GM19035 (cell line): ENCODE results near the gene RAB11FIP4.

ENCODE experiments used
- ATAC-seq: cut with Tn5 transposase; IDR thresholded peaks from one replicate; pipeline ENCODE4 v1.9.1; 2021; ENCODE audit not compliant: unreplicated experiment

RAB11FIP4 gene

DNA sequence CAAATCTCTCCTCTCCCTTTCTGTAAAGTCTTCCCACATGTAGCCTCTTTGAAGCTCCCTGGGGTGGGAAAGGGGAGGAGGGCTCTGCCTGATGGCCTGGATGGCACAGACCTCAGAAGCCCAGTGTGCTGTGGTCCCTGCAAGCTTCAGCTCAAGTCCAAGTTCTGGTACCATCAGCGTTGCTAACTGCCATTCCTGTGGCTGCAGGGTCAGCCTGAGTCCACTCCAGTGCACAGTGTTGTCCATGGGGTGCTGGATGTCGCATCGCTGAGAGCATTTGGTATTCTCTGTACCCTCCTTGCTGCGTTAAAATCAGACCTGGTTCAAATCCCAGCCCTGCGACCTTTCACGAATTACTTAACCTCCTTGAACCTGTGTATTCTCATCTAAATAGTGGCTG, 105.1 kb downstream of the RAB11FIP4 start:
- ATAC-seq, result no peak

DNA sequence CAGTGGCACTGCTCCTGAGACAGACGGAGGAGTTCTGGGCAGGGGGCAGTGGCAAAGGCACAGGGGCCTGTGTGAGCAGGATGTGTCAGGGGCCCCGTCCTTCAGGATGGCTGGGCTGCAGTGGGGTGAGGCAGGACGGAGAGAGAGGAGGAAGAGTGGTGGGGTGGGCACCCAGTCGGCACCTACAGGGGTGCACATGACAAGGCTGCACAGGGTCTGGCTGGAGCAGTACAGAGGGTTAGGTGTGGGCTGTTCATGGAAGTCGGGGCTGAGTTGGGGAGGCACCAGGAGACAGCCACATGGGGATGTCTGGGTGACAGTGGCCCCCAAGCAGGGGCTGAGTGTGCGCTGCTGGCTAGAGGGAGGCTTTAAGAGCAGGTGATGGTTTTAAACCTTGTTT, 106.0 kb downstream of the RAB11FIP4 start:
- ATAC-seq, result no peak

DNA sequence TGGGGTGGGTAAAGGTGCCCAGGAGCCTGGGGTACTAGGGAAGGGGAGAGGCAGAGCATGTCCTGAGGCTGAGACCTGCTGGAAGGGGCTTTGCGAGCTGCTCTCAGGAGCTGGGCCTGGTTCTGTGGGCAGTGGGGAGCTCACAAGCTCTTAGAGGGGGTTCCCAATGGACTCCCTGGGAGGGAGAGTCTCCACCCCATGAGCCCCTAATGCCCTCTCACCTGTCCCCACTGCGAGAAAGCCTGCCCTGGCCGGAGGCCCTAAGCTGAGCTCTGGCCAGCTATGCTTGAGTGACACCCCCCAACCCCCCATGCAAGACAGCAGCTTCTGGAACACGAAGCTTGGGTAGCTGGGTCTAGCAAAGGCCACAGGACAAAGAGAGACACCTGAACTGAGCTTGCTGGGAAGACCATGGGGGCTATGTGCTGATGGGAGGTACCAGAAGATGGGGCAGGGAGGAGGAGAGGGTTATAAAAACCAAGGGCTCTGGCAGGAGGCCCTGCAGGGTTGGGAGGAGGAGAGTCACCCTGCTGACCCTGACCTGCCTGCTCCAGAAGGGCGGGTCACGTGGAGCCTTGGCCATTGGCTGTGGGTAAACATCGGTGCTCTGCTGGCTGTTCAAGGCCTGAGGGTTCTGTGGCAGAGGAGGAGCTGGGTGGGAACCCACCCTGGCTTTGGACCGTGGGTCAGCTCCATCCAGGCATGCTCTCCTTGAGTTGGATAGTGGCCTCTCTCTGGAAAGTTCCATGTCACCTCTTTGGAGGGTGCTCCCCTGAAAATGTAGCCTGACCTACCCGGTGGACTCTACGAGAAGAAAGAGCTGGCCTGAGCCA, 106.7 kb downstream of the RAB11FIP4 start:
- ATAC-seq, result no peak

GRCh38 chr17:31499771-31500554, 108.5 kb downstream of the RAB11FIP4 start:
- no peak for ATAC-seq

GRCh38 chr17:31506517-31506916, 115.0 kb downstream of the RAB11FIP4 start:
- no peak for ATAC-seq

DNA sequence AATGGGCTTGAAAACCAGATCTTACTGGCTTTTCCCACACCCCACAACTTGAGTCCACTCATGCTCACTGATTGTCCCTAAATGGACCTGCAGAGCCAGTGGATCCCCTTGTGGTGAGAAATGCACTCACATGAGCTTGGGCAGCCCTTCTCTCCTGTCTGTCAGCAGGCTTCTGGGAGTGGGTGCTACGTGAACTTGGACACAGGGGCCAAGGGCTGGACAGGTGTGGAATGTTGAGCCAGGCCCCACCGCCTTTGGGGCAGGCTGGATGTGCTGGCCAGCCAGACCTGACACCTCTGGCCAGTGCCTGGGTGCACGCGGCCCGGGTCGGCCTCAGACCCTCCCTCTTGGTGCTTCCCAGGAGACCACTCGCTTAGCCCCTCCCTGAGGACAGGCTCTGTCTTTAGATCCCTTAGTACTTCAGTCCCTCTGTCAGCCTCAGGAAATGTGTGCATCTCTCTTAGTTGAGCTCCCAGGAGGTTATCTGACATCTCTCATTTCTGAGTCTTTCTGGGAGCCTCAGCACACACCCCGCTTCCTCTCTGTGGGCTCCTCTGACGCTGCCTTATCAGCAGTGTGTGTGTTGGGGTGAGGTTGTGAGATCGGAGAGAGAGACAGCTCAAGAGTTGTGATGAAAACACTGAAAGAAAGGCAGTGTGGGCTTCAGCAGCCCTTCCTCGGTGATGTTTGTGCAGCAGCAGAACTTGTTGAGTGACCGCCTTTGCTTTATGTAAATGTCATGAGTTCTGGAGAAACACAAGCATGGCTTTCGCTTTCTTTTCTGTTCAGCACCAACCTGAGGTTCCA, 117.0 kb downstream of the RAB11FIP4 start:
- peak; percentile 81 for ATAC-seq

- peak; percentile 12 for ATAC-seq
Measured at GRCh38 chr17:31509095-31509804, 117.8 kb downstream of the RAB11FIP4 start.

DNA sequence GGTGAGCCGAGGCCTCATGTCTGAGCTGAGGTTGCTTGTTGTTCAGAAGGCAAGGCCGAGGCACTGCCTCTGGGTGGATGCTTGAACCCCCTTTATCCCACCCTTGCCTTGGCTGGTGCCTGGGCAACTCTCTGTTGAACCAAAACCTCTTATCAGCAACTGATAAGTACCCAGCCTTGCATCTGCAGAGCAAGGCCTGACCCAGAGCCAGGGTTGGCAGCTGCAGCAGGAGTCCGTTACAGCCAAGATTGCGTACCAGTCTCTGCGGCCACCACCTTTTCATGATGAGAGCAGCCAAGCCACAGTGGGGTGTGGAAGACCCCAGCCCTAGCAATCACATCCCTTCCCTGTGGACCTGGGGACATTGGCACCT, 118.3 kb downstream of the RAB11FIP4 start:
- no peak for ATAC-seq

GRCh38 chr17:31510308-31511194, 119.1 kb downstream of the RAB11FIP4 start:
- ATAC-seq, result no peak

GRCh38 chr17:31511195-31511578, 119.7 kb downstream of the RAB11FIP4 start:
- ATAC-seq, result no peak

- ATAC-seq, result no peak
Measured at GRCh38 chr17:31511580-31511979, 120.1 kb downstream of the RAB11FIP4 start.

- ATAC-seq, result no peak
Measured at GRCh38 chr17:31512104-31512740, 120.7 kb downstream of the RAB11FIP4 start.

DNA sequence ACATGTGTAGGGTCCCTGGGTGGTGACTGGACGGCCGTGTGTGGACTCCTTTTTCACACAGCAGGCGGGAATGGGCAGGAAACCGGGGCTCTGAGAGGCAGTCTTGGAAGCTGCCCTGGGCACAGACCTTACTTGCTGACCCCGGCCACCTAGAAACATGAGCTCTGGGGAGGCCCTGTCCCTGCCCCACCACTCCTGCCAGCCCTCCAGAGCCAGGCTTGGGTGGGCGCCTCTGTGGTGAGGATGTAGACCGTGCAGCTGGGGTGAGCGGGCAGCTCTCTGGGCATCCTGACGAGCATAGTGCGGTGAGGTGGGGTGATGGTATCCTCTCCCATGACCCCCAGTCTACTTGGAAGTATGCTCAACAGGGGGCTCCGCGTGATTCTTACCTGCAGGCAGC, 121.3 kb downstream of the RAB11FIP4 start:
- no peak for ATAC-seq

GRCh38 chr17:31513731-31514427, 122.4 kb downstream of the RAB11FIP4 start:
- ATAC-seq, result no peak

GRCh38 chr17:31515267-31515666, 123.8 kb downstream of the RAB11FIP4 start:
- no peak for ATAC-seq

- ATAC-seq, result no peak
Measured at GRCh38 chr17:31517524-31517923, 126.0 kb downstream of the RAB11FIP4 start.

DNA sequence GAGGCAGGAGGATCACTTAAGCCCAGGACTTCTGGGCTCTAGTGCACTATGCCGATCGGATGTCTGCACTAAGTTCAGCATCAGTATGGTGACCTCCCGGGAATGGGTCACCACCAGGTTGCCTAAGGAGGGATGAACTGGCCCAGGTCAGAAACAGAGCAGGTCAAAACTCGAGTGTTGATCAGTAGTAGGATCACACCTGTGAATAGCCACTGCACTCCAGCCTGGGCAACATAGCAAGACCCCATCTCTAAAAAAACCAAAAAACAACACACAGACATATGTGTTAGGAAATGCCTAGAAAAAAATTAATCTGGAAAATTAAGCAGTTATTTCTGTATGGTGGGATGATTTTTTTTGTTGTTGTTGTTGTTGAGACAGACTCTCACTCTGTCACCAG, 127.0 kb downstream of the RAB11FIP4 start:
- no peak for ATAC-seq

GRCh38 chr17:31521632-31522283, 130.3 kb downstream of the RAB11FIP4 start:
- no peak for ATAC-seq
